Lower leg skin (tissue), 3 donors: Measurements from ENCODE around the gene ZMYND8.

Source experiments
- POLR2A ChIP-seq, 2 donors: fragments of 450-650 bp; IDR thresholded peaks; one replicate each; pipeline ENCODE4 v1.6.1; 2016 to 2017; ENCODE audit warnings: antibody characterized with exemption in 2 of 2, mild to moderate bottlenecking in 1 of 2, moderate library complexity in 1 of 2
- TF ChIP-seq, protein P1 (sequence below), 3 donors: fragments of 450-650 bp; IDR thresholded peaks; one replicate each; pipeline ENCODE4 v1.5.1; 2016; ENCODE audit warnings: antibody characterized with exemption in 3 of 3, mild to moderate bottlenecking in 3 of 3, moderate library complexity in 2 of 3

DNA sequence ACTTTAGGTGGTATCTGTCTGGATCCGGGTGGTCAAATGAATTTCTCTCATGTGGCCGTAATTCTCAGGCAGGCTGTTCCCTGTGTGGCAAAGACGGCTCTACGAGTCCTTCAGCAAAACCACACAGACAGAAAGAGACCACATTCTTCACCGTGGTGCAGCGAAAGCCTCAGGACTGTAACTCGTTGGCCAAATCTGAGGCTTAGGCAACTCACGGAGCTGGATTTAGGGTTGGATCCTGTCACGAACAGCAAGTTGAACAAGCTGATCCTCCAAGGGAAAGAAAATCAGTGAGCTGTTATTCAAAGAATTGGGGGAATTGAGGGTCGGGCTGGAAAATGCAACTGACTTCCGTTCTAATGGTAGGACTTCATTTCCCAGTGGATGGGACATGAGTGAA, 167.4 kb downstream of the ZMYND8 start:
- TF ChIP-seq, protein P1, sequence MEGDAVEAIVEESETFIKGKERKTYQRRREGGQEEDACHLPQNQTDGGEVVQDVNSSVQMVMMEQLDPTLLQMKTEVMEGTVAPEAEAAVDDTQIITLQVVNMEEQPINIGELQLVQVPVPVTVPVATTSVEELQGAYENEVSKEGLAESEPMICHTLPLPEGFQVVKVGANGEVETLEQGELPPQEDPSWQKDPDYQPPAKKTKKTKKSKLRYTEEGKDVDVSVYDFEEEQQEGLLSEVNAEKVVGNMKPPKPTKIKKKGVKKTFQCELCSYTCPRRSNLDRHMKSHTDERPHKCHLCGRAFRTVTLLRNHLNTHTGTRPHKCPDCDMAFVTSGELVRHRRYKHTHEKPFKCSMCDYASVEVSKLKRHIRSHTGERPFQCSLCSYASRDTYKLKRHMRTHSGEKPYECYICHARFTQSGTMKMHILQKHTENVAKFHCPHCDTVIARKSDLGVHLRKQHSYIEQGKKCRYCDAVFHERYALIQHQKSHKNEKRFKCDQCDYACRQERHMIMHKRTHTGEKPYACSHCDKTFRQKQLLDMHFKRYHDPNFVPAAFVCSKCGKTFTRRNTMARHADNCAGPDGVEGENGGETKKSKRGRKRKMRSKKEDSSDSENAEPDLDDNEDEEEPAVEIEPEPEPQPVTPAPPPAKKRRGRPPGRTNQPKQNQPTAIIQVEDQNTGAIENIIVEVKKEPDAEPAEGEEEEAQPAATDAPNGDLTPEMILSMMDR (IDR thresholded peaks at IDR 0.05): no peak
- TF ChIP-seq POLR2A (IDR thresholded peaks at IDR 0.05): no peak
